ENCODE data around the gene HSD17B12. TPM values are rescaled to one million over a fixed set of nuclear protein-coding genes. Genes with fewer than 3 reads are reported as not detected.

Gene HSD17B12
- polyA plus RNA-seq, 1 donor from 2014 or later: 58.8 TPM

- Histone ChIP-seq H3K9me3 (ENCODE audit: low read length) (no peaks in the 10 kb centered on the region), H3K27ac (ENCODE audit: low read length) (peak overlapping the region; percentile 97), H3K4me3 (ENCODE audit: low read length) (peak overlapping the region; percentile 57), H4K20me1 (ENCODE audit: insufficient read depth) (no peaks in the 10 kb centered on the region), H3K27me3 (ENCODE audit: insufficient read depth, low read depth, low read length) (no peaks in the 10 kb centered on the region), H2AFZ (ENCODE audit: low read depth, low read length) (no peak overlapping the region), H3F3A (ENCODE audit: insufficient read depth, low read length, poor library complexity, severe bottlenecking) (no peaks in the 10 kb centered on the region), H3K9ac (ENCODE audit: low read length) (no peak overlapping the region), H3K36me3 (ENCODE audit: insufficient read depth, low read length) (peaks cover 4% of the 10 kb centered on the region), H3K9me2 (ENCODE audit: insufficient read depth, low read length) (no peaks in the 10 kb centered on the region), H3K4me2 (ENCODE audit: low read length) (peak overlapping the region; percentile 93), H3K79me2 (replicated peaks; ENCODE audit: insufficient read depth, low read length) (peaks cover 9% of the 10 kb centered on the region)
- TF ChIP-seq POLR2AphosphoS5 (IDR thresholded peaks at IDR 0.05) (no peak), MXI1 (conservative IDR thresholded peaks at IDR 0.05; ENCODE audit: poor library complexity, severe bottlenecking) (no peak), EZH2 (IDR thresholded peaks at IDR 0.05; ENCODE audit: borderline replicate concordance, insufficient read depth, low read length, poor library complexity, severe bottlenecking) (no peak), CTCF (IDR thresholded peaks at IDR 0.05; ENCODE audit: poor library complexity, severe bottlenecking) (no peak), REST (IDR thresholded peaks at IDR 0.05; ENCODE audit: borderline replicate concordance) (no peak), SMC3 (conservative IDR thresholded peaks at IDR 0.05; ENCODE audit: poor library complexity) (no peak), TAF1 (IDR thresholded peaks at IDR 0.05; ENCODE audit: low read depth) (no peak)
These were observed 152.0 kb downstream of the HSD17B12 start for GRCh38 chr11:43832536-43832935.

- Histone ChIP-seq H3K9me2 (ENCODE audit: insufficient read depth, low read length) (no peaks in the 10 kb centered on the region), H3K4me3 (ENCODE audit: low read length) (peak overlapping the region; percentile 57), H3K27ac (ENCODE audit: low read length) (peak overlapping the region; percentile 97), H3K4me2 (ENCODE audit: low read length) (peak overlapping the region; percentile 93), H2AFZ (ENCODE audit: low read depth, low read length) (peak overlapping the region; percentile 23), H3K36me3 (ENCODE audit: insufficient read depth, low read length) (peaks cover 4% of the 10 kb centered on the region), H3F3A (ENCODE audit: insufficient read depth, low read length, poor library complexity, severe bottlenecking) (no peaks in the 10 kb centered on the region), H3K27me3 (ENCODE audit: insufficient read depth, low read depth, low read length) (no peaks in the 10 kb centered on the region), H3K9me3 (ENCODE audit: low read length) (no peaks in the 10 kb centered on the region), H3K9ac (ENCODE audit: low read length) (peak overlapping the region; percentile 70), H4K20me1 (ENCODE audit: insufficient read depth) (no peaks in the 10 kb centered on the region), H3K79me2 (replicated peaks; ENCODE audit: insufficient read depth, low read length) (peaks cover 9% of the 10 kb centered on the region)
- peak; percentile 33 for TF ChIP-seq MXI1 (conservative IDR thresholded peaks at IDR 0.05; ENCODE audit: poor library complexity, severe bottlenecking)
- no peak for TF ChIP-seq TAF1 (IDR thresholded peaks at IDR 0.05; ENCODE audit: low read depth)
- peak; percentile 92 for TF ChIP-seq REST (IDR thresholded peaks at IDR 0.05; ENCODE audit: borderline replicate concordance)
- peak; percentile 13 for TF ChIP-seq RAD21 (conservative IDR thresholded peaks at IDR 0.05)
- no peak for TF ChIP-seq EZH2 (IDR thresholded peaks at IDR 0.05; ENCODE audit: borderline replicate concordance, insufficient read depth, low read length, poor library complexity, severe bottlenecking)
- TF ChIP-seq SMC3 (conservative IDR thresholded peaks at IDR 0.05; ENCODE audit: poor library complexity): no peak
- no peak for TF ChIP-seq CTCF (IDR thresholded peaks at IDR 0.05; ENCODE audit: poor library complexity, severe bottlenecking)
- peak; percentile 85 for TF ChIP-seq EP300 (conservative IDR thresholded peaks at IDR 0.05; ENCODE audit: poor library complexity, severe bottlenecking)
- peak; percentile 73 for TF ChIP-seq POLR2AphosphoS5 (IDR thresholded peaks at IDR 0.05)
These were observed 153.1 kb downstream of the HSD17B12 start for GRCh38 chr11:43833657-43834073.

All from neural cell (in vitro differentiated cells).